H1 (cell line): ENCODE data around the gene CADM1. TPM values are rescaled to one million over a fixed set of nuclear protein-coding genes. Genes with fewer than 3 reads are reported as not detected.

ENCODE experiments used
- CTCF ChIA-PET: fragments of 300-600 bp; sonication (Branson Sonifier 250); formaldehyde crosslinking; loops from one replicate; lab custom pipeline; 2021; ENCODE audit not compliant: partially characterized antibody; lab: Charles Lee
- POLR2A ChIA-PET: fragments of 300-600 bp; sonication (Branson Sonifier 250); formaldehyde crosslinking; loops from one replicate; lab custom pipeline; 2021; ENCODE audit warnings: inconsistent platforms; ENCODE audit not compliant: partially characterized antibody; lab: Charles Lee
- DNase-seq, 2 experiments: peaks; one replicate each; pipeline versions ENCODE4 v3.0.0 to v3.0.0-alpha.2; 2010 to 2022; ENCODE audit warnings: low spot score in 2 of 2, low read depth in 1 of 2, mixed read lengths in 1 of 2
- FAIRE-seq: peaks from 2 replicates; lab custom pipeline; 2011; peaks lifted over from hg19 to GRCh38; lab: Jason Lieb, UNC
- H2AFZ ChIP-seq: 2 replicates; pipeline ENCODE4 v1.8.1; 2012; ENCODE audit warnings: low read length, inconsistent platforms
- H2AK5ac ChIP-seq: 2 replicates; pipeline ENCODE4 v1.6.1; 2013; ENCODE audit warnings: low read depth, low read length
- H2BK120ac ChIP-seq: replicated peaks from 2 replicates; pipeline ENCODE3; 2013; ENCODE audit warnings: low read depth, low read length, inconsistent platforms
- H2BK12ac ChIP-seq: 2 replicates; pipeline ENCODE4 v1.6.1; 2013; ENCODE audit warnings: low read depth, low read length
- H2BK15ac ChIP-seq: 2 replicates; pipeline ENCODE4 v1.6.1; 2013; ENCODE audit warnings: low read length
- H2BK20ac ChIP-seq: 2 replicates; pipeline ENCODE4 v1.6.1; 2013; ENCODE audit warnings: low read length
- H2BK5ac ChIP-seq: 2 replicates; pipeline ENCODE4 v1.6.1; 2013; ENCODE audit warnings: low read depth, low read length
- H3K14ac ChIP-seq: 2 replicates; pipeline ENCODE4 v1.6.1; 2013; ENCODE audit warnings: inconsistent platforms; ENCODE audit not compliant: insufficient read length
- H3K18ac ChIP-seq: 2 replicates; pipeline ENCODE4 v1.6.1; 2013; ENCODE audit warnings: low read length; ENCODE audit errors: extremely low read depth
- H3K23ac ChIP-seq: 2 replicates; pipeline ENCODE4 v1.6.1; 2013; ENCODE audit warnings: inconsistent platforms; ENCODE audit not compliant: insufficient read length
- H3K23me2 ChIP-seq: 2 replicates; pipeline ENCODE4 v1.6.1; 2013; ENCODE audit warnings: low read depth, low read length
- H3K27ac ChIP-seq: 2 replicates; pipeline ENCODE4 v1.6.1; 2011; ENCODE audit warnings: low read depth, low read length, inconsistent platforms
- H3K27me3 ChIP-seq, 4 experiments: replicated peaks in 1 of 4; 1 replicate in 1 of 4; 2 replicates in 3 of 4; pipeline versions ENCODE4 v1.6.1 to v1.8.1; 2011 to 2013; ENCODE audit warnings: low read length in 3 of 4, mild to moderate bottlenecking in 3 of 4, inconsistent platforms in 2 of 4, mixed read lengths in 2 of 4, moderate library complexity in 1 of 4; ENCODE audit not compliant: control insufficient read depth in 3 of 4, insufficient read depth in 3 of 4; ENCODE audit errors: extremely low read depth in 1 of 4
- H3K36me3 ChIP-seq, 4 experiments: 2 replicates each; pipeline versions ENCODE4 v1.6.1 to v1.8.1; 2011 to 2013; ENCODE audit warnings: mild to moderate bottlenecking in 4 of 4, low read length in 3 of 4, moderate library complexity in 2 of 4, control low read depth in 1 of 4, inconsistent platforms in 1 of 4; ENCODE audit not compliant: insufficient read depth in 4 of 4, control insufficient read depth in 2 of 4
- H3K4ac ChIP-seq: replicated peaks from 2 replicates; pipeline ENCODE3; 2013; ENCODE audit warnings: low read length, low read depth, mixed read lengths, inconsistent platforms; ENCODE audit not compliant: insufficient read length
- H3K4me1 ChIP-seq, 4 experiments: replicated peaks in 1 of 4; 1 replicate in 1 of 4; 2 replicates in 3 of 4; pipeline versions ENCODE4 v1.6.1 to v1.8.1; 2011 to 2013; ENCODE audit warnings: low read length in 3 of 4, inconsistent platforms in 2 of 4, mixed read lengths in 1 of 4; ENCODE audit not compliant: insufficient read depth in 4 of 4, control insufficient read depth in 3 of 4
- H3K4me2 ChIP-seq, 2 experiments: 2 replicates each; pipeline versions ENCODE4 v1.6.1 to v1.8.1; 2011 to 2013; ENCODE audit warnings: low read depth in 2 of 2, low read length in 2 of 2, control low read depth in 1 of 2, inconsistent platforms in 1 of 2, mild to moderate bottlenecking in 1 of 2; ENCODE audit not compliant: insufficient read depth in 1 of 2
- H3K4me3 ChIP-seq, 4 experiments: fragments of 200-600, 300-600 bp in 1 of 4; sonication (generic), shearing (Covaris generic), sonication (Bioruptor Twin) in 1 of 4; 2 replicates each; pipeline versions ENCODE4 v1.5.1 to v1.8.1; 2011 to 2016; ENCODE audit warnings: low read length in 4 of 4, low read depth in 3 of 4, control low read depth in 2 of 4, inconsistent platforms in 2 of 4, mild to moderate bottlenecking in 2 of 4, mixed read lengths in 1 of 4, moderate library complexity in 1 of 4; ENCODE audit not compliant: insufficient read depth in 2 of 4; ENCODE audit errors: extremely low read depth in 1 of 4
- H3K56ac ChIP-seq: replicated peaks from 2 replicates; pipeline ENCODE3; 2013; ENCODE audit warnings: low read depth, mild to moderate bottlenecking, mixed read lengths, low read length, inconsistent platforms; ENCODE audit not compliant: insufficient read length
- H3K79me1 ChIP-seq: 2 replicates; pipeline ENCODE4 v1.6.1; 2013; ENCODE audit warnings: low read depth, low read length, control low read depth
- H3K79me2 ChIP-seq, 2 experiments: 2 replicates each; pipeline versions ENCODE4 v1.6.1 to v1.8.1; 2012 to 2013; ENCODE audit warnings: low read length in 2 of 2, mild to moderate bottlenecking in 2 of 2, inconsistent platforms in 1 of 2; ENCODE audit not compliant: insufficient read depth in 2 of 2, control insufficient read depth in 1 of 2
- H3K9ac ChIP-seq, 4 experiments: replicated peaks in 1 of 4; 1 replicate in 1 of 4; 2 replicates in 3 of 4; pipeline versions ENCODE4 v1.6.1 to v1.8.1; 2011 to 2013; ENCODE audit warnings: low read depth in 3 of 4, low read length in 3 of 4, control low read depth in 2 of 4, mild to moderate bottlenecking in 2 of 4, moderate library complexity in 2 of 4, inconsistent platforms in 1 of 4; ENCODE audit errors: extremely low read depth in 1 of 4
- H3K9me3 ChIP-seq, 2 experiments: 2 replicates each; pipeline versions ENCODE4 v1.6.1 to v1.8.1; 2012 to 2013; ENCODE audit warnings: mild to moderate bottlenecking in 2 of 2, moderate library complexity in 2 of 2, control low read depth in 1 of 2, inconsistent platforms in 1 of 2, low read depth in 1 of 2, low read length in 1 of 2, mixed read lengths in 1 of 2; ENCODE audit not compliant: insufficient read depth in 2 of 2
- H4K20me1 ChIP-seq, 2 experiments: replicated peaks in 1 of 2; 2 replicates each; pipeline versions ENCODE3 to v1.8.1; 2011 to 2013; ENCODE audit warnings: inconsistent platforms in 2 of 2, low read length in 2 of 2, mild to moderate bottlenecking in 1 of 2; ENCODE audit not compliant: insufficient read depth in 2 of 2, control insufficient read depth in 1 of 2
- H4K5ac ChIP-seq: 2 replicates; pipeline ENCODE4 v1.6.1; 2013; ENCODE audit warnings: low read length, low read depth, mixed read lengths, inconsistent platforms; ENCODE audit not compliant: insufficient read length
- H4K8ac ChIP-seq: 2 replicates; pipeline ENCODE4 v1.8.0; 2013; ENCODE audit warnings: mild to moderate bottlenecking, moderate library complexity, low read length, inconsistent platforms; ENCODE audit not compliant: insufficient read depth; ENCODE audit errors: extremely low read depth
- H4K91ac ChIP-seq: replicated peaks from 2 replicates; pipeline ENCODE3; 2013; ENCODE audit warnings: low read length, mixed read lengths, inconsistent platforms; ENCODE audit not compliant: insufficient read length
- BACH1 ChIP-seq: IDR thresholded peaks from 2 replicates; pipeline ENCODE4 v1.6.1; 2012; ENCODE audit warnings: low read length, improper control_type of control experiment
- CBX5 ChIP-seq: fragments of 300-800, 300-1000 bp; sonication (generic); IDR thresholded peaks from 2 replicates; pipeline ENCODE4 v1.7.1; 2016; ENCODE audit warnings: antibody characterized with exemption, low read length, low read depth
- EZH2 ChIP-seq: fragments of 200-600 bp; sonication (generic); IDR thresholded peaks from 2 replicates; pipeline ENCODE4 v1.7.1; 2012; ENCODE audit warnings: low read depth, mild to moderate bottlenecking, moderate library complexity, low read length, inconsistent platforms; ENCODE audit not compliant: severe bottlenecking
- SIRT6 ChIP-seq: IDR thresholded peaks from one replicate; pipeline ENCODE4 v1.7.1; 2012; ENCODE audit warnings: low read length, inconsistent platforms
- WGBS, 2 experiments: shearing (Covaris generic) in 1 of 2; methylation state at CpG; one replicate each; pipeline versions ENCODE4 v1.1.6 to v1.1.7; 2013 to 2015; ENCODE audit warnings: low lambda C conversion rate in 2 of 2, mixed read lengths in 2 of 2, inconsistent platforms in 1 of 2, low coverage in 1 of 2, missing lambda C conversion rate in 1 of 2; ENCODE audit not compliant: insufficient replicate concordance in 2 of 2, insufficient coverage in 1 of 2, insufficient read length in 1 of 2; ENCODE audit errors: extremely low coverage in 1 of 2, missing lambda C conversion rate in 1 of 2; 5-methylcytosine and 5-hydroxymethylcytosine counted together
- polyA plus RNA-seq, 7 experiments: library from polyadenylated mRNA; depleted of rRNA in 3 of 7; stranded (reverse) in 5 of 7; unstranded in 2 of 7; fragments of >200 nt in 5 of 7; fragments of 200-250 nt in 2 of 7; gene quantifications; 1 replicate in 5 of 7; 2 replicates in 1 of 7; 4 replicates in 1 of 7; pipeline versions ENCODE4 v1.2.1 to v1.2.3, GENCODE V29; 2011 to 2013; ENCODE audit warnings: missing spikeins in 2 of 7, mixed read lengths in 2 of 7
- total RNA-seq: library from RNA; stranded (reverse); fragmentation: NEBNext Ultra II Directional; extraction: Animal tissue kit (Norgen Biotek cat#: 25700); gene quantifications from 2 replicates; pipeline ENCODE4 v1.2.1, GENCODE V29; 2021
- TF ChIP-seq, protein P1 (sequence below): IDR thresholded peaks from 2 replicates; pipeline ENCODE4 v1.6.1; 2012; ENCODE audit warnings: inconsistent platforms

CADM1 gene
- total and polyA plus RNA-seq, 2 of the 8 experiments (the other 6 are each of a cell fraction or from before 2014, with no cell fraction given), result 8.3 to 25.3 TPM

DNA sequence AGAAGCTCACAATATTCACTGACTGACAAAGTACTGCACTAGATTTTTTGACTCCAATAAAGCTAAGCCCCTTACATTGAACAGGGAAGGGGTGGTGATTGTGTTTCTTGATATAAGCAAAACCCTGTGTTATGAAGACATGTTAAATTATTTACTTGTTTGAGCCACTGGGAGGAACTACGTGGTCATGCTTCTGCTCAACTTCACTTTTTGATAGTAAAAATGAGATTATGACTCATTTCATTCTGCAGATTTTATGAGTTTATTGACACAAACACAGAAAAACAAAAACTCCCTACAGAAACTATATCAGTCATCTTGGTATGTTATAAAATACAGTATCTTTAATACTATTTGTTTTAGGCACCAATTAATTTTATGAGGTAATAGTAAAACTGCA lies 124.7 kb downstream of the CADM1 start:
- H2BK15ac ChIP-seq, result no peak overlapping the region
- peaks cover 3 to 16% (median 10%) of the 10 kb centered on the region in 4 experiments for H3K27me3 ChIP-seq
- FAIRE-seq, result no peak
- H3K79me2 ChIP-seq, result no peaks in the 10 kb centered on the region
- no peak overlapping the region for H3K4ac ChIP-seq
- no peak overlapping the region for H4K5ac ChIP-seq
- 88% methylated on average over 1 of the region's 1 CpG; no CpG with 5 or more reads in 1 of the 2 experiments for WGBS, 2 experiments
- H2BK5ac ChIP-seq, result no peak overlapping the region
- no peaks in the 10 kb centered on the region for H3K36me3 ChIP-seq
- H3K14ac ChIP-seq, result no peak overlapping the region
- H3K4me2 ChIP-seq, result no peak overlapping the region
- POLR2A ChIA-PET, result no interaction called here
- H4K8ac ChIP-seq, result no peak overlapping the region
- no peak overlapping the region for H3K27ac ChIP-seq
- no peak overlapping the region for H3K9ac ChIP-seq
- no peak overlapping the region for H3K4me3 ChIP-seq
- H3K9me3 ChIP-seq, result no peaks in the 10 kb centered on the region
- no peaks in the 10 kb centered on the region for H3K23me2 ChIP-seq
- H4K91ac ChIP-seq, result no peak overlapping the region
- no peak for DNase-seq
- TF ChIP-seq BACH1 (no peak), CBX5 (no peak), SIRT6 (no peak), EZH2 (no peak)
- TF ChIP-seq, protein P1, sequence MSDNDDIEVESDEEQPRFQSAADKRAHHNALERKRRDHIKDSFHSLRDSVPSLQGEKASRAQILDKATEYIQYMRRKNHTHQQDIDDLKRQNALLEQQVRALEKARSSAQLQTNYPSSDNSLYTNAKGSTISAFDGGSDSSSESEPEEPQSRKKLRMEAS, result no peak
- H3K23ac ChIP-seq, result no peak overlapping the region
- H3K4me1 ChIP-seq, result no peaks in the 10 kb centered on the region; a peak in 1 of 7 replicates
- H3K18ac ChIP-seq, result no peak overlapping the region
- no peak overlapping the region for H2BK12ac ChIP-seq
- no peaks in the 10 kb centered on the region for H3K79me1 ChIP-seq
- H3K56ac ChIP-seq, result no peak overlapping the region
- H2AFZ ChIP-seq, result no peak overlapping the region
- no peak overlapping the region for H2BK20ac ChIP-seq
- CTCF ChIA-PET, result no interaction called here
- H2AK5ac ChIP-seq, result no peak overlapping the region
- no peak overlapping the region for H2BK120ac ChIP-seq
- peaks cover 0 to 3% of the 10 kb centered on the region in 2 experiments for H4K20me1 ChIP-seq
